ENCODE data around the gene WDR20.
A peak's percentile ranks its signal among the peaks of the same experiment; 100 is the strongest.

The WDR20 gene

GRCh38 chr14:102201776-102202175 is 62.1 kb downstream of the WDR20 start:
- no peak for DNase-seq

GRCh38 chr14:102202944-102203343 is 63.2 kb downstream of the WDR20 start:
- no peak for DNase-seq

DNA sequence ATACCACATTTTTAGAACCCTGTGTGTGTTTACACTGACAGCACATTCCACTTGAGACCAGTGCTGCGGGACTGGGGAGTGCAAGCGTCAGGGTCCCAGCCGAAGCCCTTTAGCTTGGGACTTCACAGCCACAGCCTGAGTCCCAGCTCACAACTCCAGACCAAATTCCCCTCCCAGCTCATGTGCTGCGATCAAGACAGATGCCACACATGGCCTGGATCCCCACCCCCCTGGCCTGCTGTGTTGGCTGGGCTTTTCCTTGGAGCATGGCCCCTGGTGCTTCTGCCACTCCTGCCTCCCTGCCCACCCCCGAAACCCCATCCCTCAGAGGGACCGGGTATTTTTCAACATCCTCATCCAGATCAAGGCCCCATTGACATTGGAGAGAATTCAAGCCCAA is 63.7 kb downstream of the WDR20 start:
- no peak for DNase-seq

DNA sequence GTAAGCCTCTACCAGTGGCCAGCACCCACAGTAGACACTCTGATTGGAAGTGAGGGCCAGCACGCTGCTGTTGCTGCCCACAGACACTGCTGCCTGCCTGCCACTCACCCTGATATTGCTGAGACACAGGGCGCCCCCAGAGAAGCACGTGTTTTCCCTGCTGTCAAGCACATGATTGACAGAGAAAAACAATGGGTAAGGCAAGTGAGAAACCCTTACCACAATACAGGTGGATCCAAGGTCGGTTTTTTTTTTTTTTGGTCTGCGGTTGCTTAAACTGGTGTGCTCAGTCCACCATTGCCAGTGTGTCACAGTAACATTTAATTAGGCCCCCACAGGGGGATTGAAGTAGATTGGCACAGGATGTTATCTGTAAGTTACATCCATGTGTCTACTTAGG is 65.9 kb downstream of the WDR20 start:
- no peak for DNase-seq

- no peak for DNase-seq
These were observed 67.2 kb downstream of the WDR20 start for GRCh38 chr14:102206918-102207317.

DNA sequence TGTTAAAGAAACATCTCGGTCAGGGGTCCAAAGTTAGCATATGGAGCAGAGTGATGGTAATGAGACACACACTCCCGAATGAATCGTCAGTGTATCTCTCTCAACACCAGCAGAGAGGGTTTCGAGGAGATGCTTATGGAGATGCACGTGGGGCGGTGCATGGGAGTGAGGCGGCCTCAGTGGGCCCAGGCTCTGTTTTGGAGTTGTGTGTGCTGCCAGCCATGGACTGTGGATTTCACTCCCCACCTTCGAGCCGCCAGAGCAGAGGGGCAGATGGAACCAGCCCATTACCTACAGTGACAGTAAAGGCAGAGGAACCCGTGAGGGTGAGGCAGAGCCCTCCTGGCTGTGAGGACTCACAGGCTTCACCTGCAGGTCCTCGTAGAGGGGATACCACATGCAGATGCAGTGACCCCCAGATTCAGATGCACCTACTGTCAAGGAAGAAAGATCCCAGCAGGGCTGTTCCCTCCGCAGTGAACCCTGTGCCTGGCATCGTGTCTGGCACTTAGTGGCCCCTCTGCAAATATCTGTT is 68.2 kb downstream of the WDR20 start:
- DNase-seq = no peak

DNA sequence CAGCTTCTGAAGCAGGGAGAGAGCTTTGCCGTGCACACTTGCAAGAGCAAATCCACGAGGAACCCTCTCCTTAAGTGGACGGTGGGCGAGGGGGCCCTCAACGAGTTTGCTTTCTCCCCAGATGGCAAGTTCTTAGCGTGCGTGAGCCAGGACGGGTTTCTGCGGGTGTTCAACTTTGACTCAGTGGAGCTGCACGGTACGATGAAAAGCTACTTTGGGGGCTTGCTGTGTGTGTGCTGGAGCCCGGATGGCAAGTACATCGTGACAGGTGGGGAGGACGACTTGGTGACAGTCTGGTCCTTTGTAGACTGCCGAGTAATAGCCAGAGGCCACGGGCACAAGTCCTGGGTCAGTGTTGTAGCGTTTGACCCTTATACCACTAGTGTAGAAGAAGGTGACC is 69.0 kb downstream of the WDR20 start:
- no peak for DNase-seq

- DNase-seq = no peak
These were observed 69.7 kb downstream of the WDR20 start for GRCh38 chr14:102209224-102209966.

DNA sequence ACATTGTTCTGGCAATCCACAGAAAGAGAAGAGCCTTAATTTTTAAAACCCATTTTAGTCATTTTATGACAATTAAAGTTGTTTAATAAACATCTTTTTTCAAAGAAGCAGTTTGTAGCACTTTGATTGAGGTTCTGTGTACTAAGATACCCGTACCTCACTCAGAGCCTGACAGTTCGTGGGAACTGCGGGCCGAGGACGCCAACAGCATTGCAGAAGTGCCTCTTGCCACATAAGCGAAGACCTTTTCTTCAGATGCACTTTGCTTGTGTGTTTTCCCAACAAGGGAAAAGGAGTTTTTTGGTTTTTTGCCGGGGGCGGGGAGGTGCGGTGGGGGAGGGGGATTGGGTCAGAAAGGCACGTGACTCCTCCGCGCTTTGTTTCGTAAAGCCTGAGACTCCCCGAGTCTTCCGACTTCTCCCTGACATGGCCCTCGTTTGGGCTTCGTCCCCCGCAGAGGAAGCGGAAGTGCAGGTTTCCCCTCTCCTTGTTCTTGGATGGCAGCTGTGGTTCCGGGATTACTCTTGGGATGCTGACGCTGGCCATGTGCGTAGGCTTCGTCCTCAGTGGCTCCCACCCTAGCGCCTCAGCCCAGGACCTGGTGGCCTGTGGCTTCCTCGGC is 70.8 kb downstream of the WDR20 start:
- no peak for DNase-seq

DNA sequence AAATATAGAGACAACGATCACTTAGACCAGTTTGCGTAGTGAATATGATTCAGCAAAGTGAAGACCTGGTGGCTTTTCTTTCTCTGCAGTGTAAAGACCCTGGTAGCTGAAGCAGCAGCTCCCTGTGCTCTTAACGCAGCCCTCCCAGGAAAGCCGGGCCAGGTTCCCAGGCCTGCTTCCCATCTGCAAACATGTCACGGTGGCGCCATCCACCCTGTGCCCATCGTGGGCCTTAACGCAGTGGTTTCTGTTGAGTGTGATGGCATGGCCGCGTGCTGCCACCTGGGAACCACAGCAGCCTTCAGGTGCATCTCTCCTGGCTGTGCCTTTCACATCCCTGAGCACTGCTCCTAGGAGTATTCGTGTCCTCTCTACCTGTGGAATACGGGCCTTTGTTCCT is 71.5 kb downstream of the WDR20 start:
- DNase-seq = no peak

- no peak for DNase-seq
These were observed 72.7 kb downstream of the WDR20 start for GRCh38 chr14:102212356-102212755.

DNA sequence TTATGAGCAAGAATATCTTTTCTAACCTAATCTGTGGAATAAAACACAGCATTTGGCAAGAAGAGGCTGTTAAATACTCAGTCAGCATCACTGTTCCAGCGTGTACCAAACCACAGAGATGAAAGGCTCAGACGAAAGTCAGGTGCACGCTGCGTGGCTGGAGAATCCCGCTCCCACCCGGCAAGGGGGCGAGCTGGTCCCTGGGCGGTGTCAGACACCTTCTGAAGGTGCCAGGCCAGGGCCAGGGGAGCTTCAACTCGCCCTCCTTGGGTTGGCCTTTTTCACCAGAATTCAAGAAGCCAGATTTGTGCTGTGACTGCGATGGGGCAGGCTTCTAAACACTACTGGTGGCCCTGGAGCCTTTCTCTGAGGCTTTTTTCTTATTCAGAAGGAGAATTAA is 73.1 kb downstream of the WDR20 start:
- DNase-seq = no peak

- no peak for DNase-seq
These were observed 73.8 kb downstream of the WDR20 start for GRCh38 chr14:102213470-102213869.

GRCh38 chr14:102213984-102214658 is 74.4 kb downstream of the WDR20 start:
- no peak for DNase-seq

GRCh38 chr14:102215071-102215470 is 75.4 kb downstream of the WDR20 start:
- no peak for DNase-seq

- DNase-seq = peak in 1 of 2 experiments; percentile 18
These were observed 76.0 kb downstream of the WDR20 start for GRCh38 chr14:102215576-102216250.

DNA sequence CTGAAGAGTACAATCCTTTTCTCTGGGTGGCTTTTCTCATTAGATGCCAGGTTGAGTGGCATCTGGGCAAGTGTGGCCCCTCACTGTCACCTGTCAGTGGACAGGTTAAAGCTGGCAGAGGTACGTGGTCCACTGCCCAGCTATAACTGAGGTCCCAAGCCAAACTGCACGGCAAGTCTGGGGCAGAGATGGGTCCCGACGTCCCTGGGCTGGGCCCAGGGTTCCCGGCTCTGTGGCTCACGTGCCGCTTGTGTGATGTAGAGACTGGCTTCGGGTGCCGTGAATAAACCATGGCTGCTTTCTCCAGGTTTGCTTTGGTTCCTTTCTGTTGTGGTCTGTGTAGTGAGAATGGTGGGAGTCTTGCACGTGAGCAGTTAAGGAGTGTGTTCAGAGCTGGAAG is 77.7 kb downstream of the WDR20 start:
- DNase-seq = no peak

- no peak for DNase-seq
These were observed 78.3 kb downstream of the WDR20 start for GRCh38 chr14:102217987-102218421.

- DNase-seq = no peak
These were observed 79.0 kb downstream of the WDR20 start for GRCh38 chr14:102218688-102219087.

GRCh38 chr14:102219316-102219715 is 79.6 kb downstream of the WDR20 start:
- no peak for DNase-seq

DNA sequence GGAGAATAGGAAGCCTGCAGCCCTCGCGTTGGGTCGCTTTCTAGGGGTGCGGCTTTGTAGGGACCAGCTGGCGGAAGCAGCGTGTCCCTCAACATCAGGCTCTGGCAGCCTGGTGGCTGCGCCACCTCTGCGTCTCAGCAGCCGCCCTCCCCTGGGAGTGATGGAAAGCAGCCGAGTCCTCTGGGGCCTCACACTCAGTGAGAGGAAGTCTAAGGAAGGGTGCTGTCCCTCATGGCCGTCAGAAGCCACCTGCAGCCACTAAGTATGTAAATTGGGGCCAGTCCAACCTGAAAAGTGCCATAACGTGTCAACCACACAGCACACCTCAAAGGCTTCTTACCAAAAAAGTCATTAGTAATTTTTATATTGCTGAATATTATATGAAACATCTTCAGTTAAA is 80.3 kb downstream of the WDR20 start:
- no peak for DNase-seq

GRCh38 chr14:102221026-102221425 is 81.3 kb downstream of the WDR20 start:
- no peak for DNase-seq

DNA sequence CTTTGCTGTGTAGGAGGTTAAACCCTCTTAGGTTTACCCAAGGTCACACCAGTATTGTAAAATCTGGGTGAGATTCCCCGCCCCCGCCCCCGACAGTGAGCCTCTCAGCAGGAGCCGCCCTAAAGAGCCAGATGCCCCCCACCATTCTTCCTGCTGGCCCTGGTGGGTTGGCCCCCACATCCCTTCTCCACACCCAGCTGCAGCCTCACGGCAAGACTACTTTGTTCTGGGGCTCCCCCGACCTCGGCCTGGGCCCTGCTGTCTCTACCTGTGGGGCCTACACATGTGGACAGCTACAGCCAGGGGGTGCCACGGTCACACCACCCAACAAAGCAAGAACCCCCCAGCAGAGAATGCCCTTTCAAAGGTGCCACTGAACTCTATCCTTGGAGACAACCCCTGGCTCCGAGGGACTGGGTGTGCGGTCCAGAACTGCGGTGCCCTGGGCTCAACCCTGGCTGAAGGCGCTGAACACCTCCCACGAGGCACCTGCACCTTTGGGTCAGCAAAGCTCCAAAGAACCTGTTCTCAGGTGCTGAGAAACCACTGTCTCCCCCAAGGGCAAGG is 82.4 kb downstream of the WDR20 start:
- DNase-seq = no peak
